CD14-positive monocyte (primary cell): ENCODE measurements around the gene IL12RB1. TPM values are rescaled to one million over a fixed set of nuclear protein-coding genes. Genes with fewer than 3 reads are reported as not detected.

Source experiments
- DNase-seq, 3 donors: peaks; one replicate each; pipeline ENCODE4 v3.0.0-alpha.2; 2011 to 2022
- H2AFZ ChIP-seq: 2 replicates; pipeline ENCODE4 v1.6.0; 2012; ENCODE audit warnings: mild to moderate bottlenecking, low read depth, low read length, inconsistent platforms; ENCODE audit not compliant: insufficient read depth, poor library complexity, severe bottlenecking
- H3K27ac ChIP-seq, 2 donors: 1 replicate in 1 of 2; 2 replicates in 1 of 2; pipeline ENCODE4 v1.5.1; 2012 to 2013; ENCODE audit warnings: low read length in 2 of 2, control low read depth in 1 of 2, inconsistent platforms in 1 of 2, low read depth in 1 of 2, mild to moderate bottlenecking in 1 of 2
- H3K27me3 ChIP-seq, 2 donors: one replicate each; pipeline versions ENCODE4 v1.6.0 to v1.6.1; 2011 to 2013; ENCODE audit warnings: low read length in 2 of 2; ENCODE audit not compliant: control insufficient read depth in 2 of 2, insufficient read depth in 2 of 2
- H3K36me3 ChIP-seq, 2 donors: replicated peaks in 1 of 2; 1 replicate in 1 of 2; 2 replicates in 1 of 2; pipeline versions ENCODE4 v1.5.1 to v1.6.1; 2012 to 2013; ENCODE audit warnings: low read length in 2 of 2, control low read depth in 1 of 2, inconsistent platforms in 1 of 2, mild to moderate bottlenecking in 1 of 2; ENCODE audit not compliant: insufficient read depth in 2 of 2, control insufficient read depth in 1 of 2
- H3K4me1 ChIP-seq, 2 donors: 1 replicate in 1 of 2; 2 replicates in 1 of 2; pipeline versions ENCODE4 v1.5.1 to v1.6.1; 2012 to 2013; ENCODE audit warnings: low read length in 2 of 2, control low read depth in 1 of 2, inconsistent platforms in 1 of 2, mild to moderate bottlenecking in 1 of 2, moderate library complexity in 1 of 2; ENCODE audit not compliant: insufficient read depth in 2 of 2, control insufficient read depth in 1 of 2
- H3K4me2 ChIP-seq: replicated peaks from 2 replicates; pipeline ENCODE3; 2012; ENCODE audit warnings: low read length, moderate library complexity, mild to moderate bottlenecking; ENCODE audit not compliant: poor library complexity, severe bottlenecking; ENCODE audit errors: extremely low read depth
- H3K4me3 ChIP-seq, 3 experiments: fragments of 200-600 bp in 1 of 3; sonication (generic) in 1 of 3; replicated peaks in 1 of 3; 1 replicate in 2 of 3; 2 replicates in 1 of 3; pipeline ENCODE4 v1.5.1; 2011 to 2013; ENCODE audit warnings: low read length in 3 of 3, mild to moderate bottlenecking in 3 of 3, control low read depth in 2 of 3, low read depth in 2 of 3, inconsistent platforms in 1 of 3, moderate library complexity in 1 of 3
- H3K79me2 ChIP-seq: 2 replicates; pipeline ENCODE4 v1.6.0; 2012; ENCODE audit warnings: mild to moderate bottlenecking, control low read depth, inconsistent platforms, low read length, moderate library complexity; ENCODE audit not compliant: insufficient read depth
- H3K9ac ChIP-seq: 2 replicates; pipeline ENCODE4 v1.6.0; 2017; ENCODE audit warnings: low read length, mild to moderate bottlenecking; ENCODE audit not compliant: insufficient read depth, poor library complexity, severe bottlenecking
- H3K9me3 ChIP-seq, 2 donors: replicated peaks in 1 of 2; 1 replicate in 1 of 2; 2 replicates in 1 of 2; pipeline versions ENCODE4 v1.5.1 to v1.6.1; 2012 to 2013; ENCODE audit warnings: low read length in 2 of 2, control low read depth in 1 of 2; ENCODE audit not compliant: control insufficient read depth in 1 of 2, insufficient read depth in 1 of 2
- H4K20me1 ChIP-seq: 2 replicates; pipeline ENCODE4 v1.6.0; 2012; ENCODE audit warnings: mild to moderate bottlenecking, low read length, control low read depth, moderate library complexity; ENCODE audit not compliant: insufficient read depth
- H3K27ac Mint-ChIP-seq, 7 donors: one replicate each; pipeline ENCODE4 v1.8.0; 2020; ENCODE audit warnings: mild to moderate bottlenecking in 7 of 7, mixed read lengths in 7 of 7, moderate library complexity in 6 of 7, inconsistent platforms in 2 of 7
- H3K27me3 Mint-ChIP-seq, 3 donors: one replicate each; pipeline ENCODE4 v1.8.0; 2021 to 2022; ENCODE audit warnings: low read depth in 3 of 3, mild to moderate bottlenecking in 3 of 3, mixed read lengths in 3 of 3, moderate library complexity in 3 of 3, inconsistent platforms in 1 of 3
- H3K36me3 Mint-ChIP-seq, 2 donors: one replicate each; pipeline ENCODE4 v1.8.0; 2020; ENCODE audit warnings: mixed read lengths in 2 of 2, inconsistent platforms in 1 of 2, mild to moderate bottlenecking in 1 of 2
- H3K4me1 Mint-ChIP-seq: one replicate; pipeline ENCODE4 v1.8.0; 2020; ENCODE audit warnings: mild to moderate bottlenecking, mixed read lengths
- H3K4me3 Mint-ChIP-seq, 2 donors: one replicate each; pipeline ENCODE4 v1.8.0; 2020; ENCODE audit warnings: mild to moderate bottlenecking in 2 of 2, mixed read lengths in 2 of 2, moderate library complexity in 1 of 2
- H3K9me3 Mint-ChIP-seq, 7 donors: one replicate each; pipeline ENCODE4 v1.8.0; 2020 to 2022; ENCODE audit warnings: mixed read lengths in 7 of 7, mild to moderate bottlenecking in 6 of 7, moderate library complexity in 6 of 7, inconsistent platforms in 2 of 7
- WGBS: methylation state at CpG from one replicate; pipeline ENCODE4 v1.1.5; 2013; ENCODE audit warnings: missing lambda C conversion rate; ENCODE audit not compliant: insufficient coverage; 5-methylcytosine and 5-hydroxymethylcytosine counted together
- intact Hi-C, 2 donors: fragments of 100-400 bp; cut with micrococcal nuclease; formaldehyde crosslinking; loops; one replicate each; pipeline versions ENCODE4 v1.15.0 to v1.15.1; 2023
- polyA plus RNA-seq, 3 donors: library from polyadenylated mRNA; depleted of rRNA in 1 of 3; unstranded in 2 of 3; stranded (reverse) in 1 of 3; fragments of 300-500 nt in 2 of 3; fragments of >200 nt in 1 of 3; fragmentation: Illumina TruSeq in 2 of 3; gene quantifications; 1 replicate in 2 of 3; 2 replicates in 1 of 3; pipeline ENCODE4 v1.2.3, GENCODE V29; 2012 to 2021
- TF ChIP-seq, protein P1 (sequence below): fragments of 200-600 bp; IDR thresholded peaks from one replicate; pipeline ENCODE4 v1.8.0; 2022; ENCODE audit warnings: antibody characterized with exemption, mild to moderate bottlenecking

IL12RB1 gene
- polyA plus RNA-seq, 3 donors = 7.8 to 17.5 (median 7.9) TPM

GRCh38 chr19:18130523-18131242 is 43.9 kb upstream of the IL12RB1 start:
- Histone ChIP-seq H3K4me2 (no peak overlapping the region), H3K79me2 (no peaks in the 10 kb centered on the region), H3K9me3 (no peaks in the 10 kb centered on the region), H3K4me3 (no peak overlapping the region), H4K20me1 (peaks cover 70% of the 10 kb centered on the region), H3K27ac (no peak overlapping the region), H3K9ac (no peak overlapping the region), H3K36me3 (peaks cover 70 to 87% of the 10 kb centered on the region in 2 donors), H3K4me1 (peaks cover 24% of the 10 kb centered on the region in 2 donors), H3K27me3 (no peaks in the 10 kb centered on the region), H2AFZ (no peak overlapping the region)
- intact Hi-C loops = no loop called here
- no peak overlapping the region for H3K4me3 Mint-ChIP-seq
- 95% methylated on average over 21 of the region's 21 CpGs for WGBS
- H3K27me3 Mint-ChIP-seq = peaks cover 0 to 1% (median 0%) of the 10 kb centered on the region in 3 donors
- peaks cover 70 to 95% of the 10 kb centered on the region in 2 donors for H3K36me3 Mint-ChIP-seq
- no peaks in the 10 kb centered on the region for H3K9me3 Mint-ChIP-seq
- DNase-seq = no peak
- TF ChIP-seq, protein P1, sequence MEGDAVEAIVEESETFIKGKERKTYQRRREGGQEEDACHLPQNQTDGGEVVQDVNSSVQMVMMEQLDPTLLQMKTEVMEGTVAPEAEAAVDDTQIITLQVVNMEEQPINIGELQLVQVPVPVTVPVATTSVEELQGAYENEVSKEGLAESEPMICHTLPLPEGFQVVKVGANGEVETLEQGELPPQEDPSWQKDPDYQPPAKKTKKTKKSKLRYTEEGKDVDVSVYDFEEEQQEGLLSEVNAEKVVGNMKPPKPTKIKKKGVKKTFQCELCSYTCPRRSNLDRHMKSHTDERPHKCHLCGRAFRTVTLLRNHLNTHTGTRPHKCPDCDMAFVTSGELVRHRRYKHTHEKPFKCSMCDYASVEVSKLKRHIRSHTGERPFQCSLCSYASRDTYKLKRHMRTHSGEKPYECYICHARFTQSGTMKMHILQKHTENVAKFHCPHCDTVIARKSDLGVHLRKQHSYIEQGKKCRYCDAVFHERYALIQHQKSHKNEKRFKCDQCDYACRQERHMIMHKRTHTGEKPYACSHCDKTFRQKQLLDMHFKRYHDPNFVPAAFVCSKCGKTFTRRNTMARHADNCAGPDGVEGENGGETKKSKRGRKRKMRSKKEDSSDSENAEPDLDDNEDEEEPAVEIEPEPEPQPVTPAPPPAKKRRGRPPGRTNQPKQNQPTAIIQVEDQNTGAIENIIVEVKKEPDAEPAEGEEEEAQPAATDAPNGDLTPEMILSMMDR = no peak
- peak overlapping the region in 4 of 7 donors; percentile 18 to 57 (median 50) for H3K27ac Mint-ChIP-seq
- peaks cover 18% of the 10 kb centered on the region for H3K4me1 Mint-ChIP-seq

DNA sequence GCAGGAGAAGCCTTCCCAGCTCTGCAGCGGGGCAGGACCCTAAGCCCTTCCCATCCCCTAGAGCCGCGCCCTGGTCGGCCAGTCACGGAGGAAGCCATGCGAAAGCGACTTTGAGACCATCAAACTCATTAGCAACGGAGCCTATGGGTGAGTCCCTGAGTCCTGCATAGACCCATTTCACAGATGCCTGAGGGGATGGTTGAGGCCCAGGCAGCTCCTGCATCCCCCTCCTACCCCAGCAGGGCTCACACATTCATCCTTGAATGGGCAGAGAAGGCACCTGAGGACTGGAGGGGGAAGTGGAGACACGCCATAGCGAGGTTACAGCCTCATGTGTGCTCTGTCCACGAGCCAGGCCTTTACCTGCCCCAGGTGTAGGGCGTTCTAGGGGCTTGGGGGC is 42.1 kb upstream of the IL12RB1 start:
- no peak overlapping the region for H3K4me3 ChIP-seq
- no peak for DNase-seq
- H3K4me2 ChIP-seq = no peak overlapping the region
- no peak overlapping the region for H3K9ac ChIP-seq
- H3K36me3 ChIP-seq = peaks cover 67 to 87% of the 10 kb centered on the region in 2 donors
- H3K4me1 Mint-ChIP-seq = peaks cover 24% of the 10 kb centered on the region
- H3K4me1 ChIP-seq = peaks cover 31% of the 10 kb centered on the region in 2 donors
- WGBS = 94% methylated on average over 10 of the region's 12 CpGs
- H3K27ac Mint-ChIP-seq = peak overlapping the region; percentile 76 to 92 (median 89)
- peaks cover 71 to 95% of the 10 kb centered on the region in 2 donors for H3K36me3 Mint-ChIP-seq
- H3K4me3 Mint-ChIP-seq = no peak overlapping the region
- H4K20me1 ChIP-seq = peaks cover 70% of the 10 kb centered on the region
- H3K79me2 ChIP-seq = no peaks in the 10 kb centered on the region
- no peaks in the 10 kb centered on the region for H3K9me3 Mint-ChIP-seq
- no peak overlapping the region for H2AFZ ChIP-seq
- peaks cover 0 to 1% (median 0%) of the 10 kb centered on the region in 3 donors for H3K27me3 Mint-ChIP-seq
- TF ChIP-seq, protein P1 = no peak
- no peaks in the 10 kb centered on the region for H3K9me3 ChIP-seq
- intact Hi-C loops = no loop called here
- H3K27me3 ChIP-seq = no peaks in the 10 kb centered on the region
- H3K27ac ChIP-seq = peak overlapping the region; percentile 63 to 64
